ENCODE results near the gene CPNE5. TPM values are rescaled to one million over a fixed set of nuclear protein-coding genes. Genes with fewer than 3 reads are reported as not detected.

The CPNE5 gene
- total RNA-seq, 1 donor from 2014 or later: 0.54 TPM

DNA sequence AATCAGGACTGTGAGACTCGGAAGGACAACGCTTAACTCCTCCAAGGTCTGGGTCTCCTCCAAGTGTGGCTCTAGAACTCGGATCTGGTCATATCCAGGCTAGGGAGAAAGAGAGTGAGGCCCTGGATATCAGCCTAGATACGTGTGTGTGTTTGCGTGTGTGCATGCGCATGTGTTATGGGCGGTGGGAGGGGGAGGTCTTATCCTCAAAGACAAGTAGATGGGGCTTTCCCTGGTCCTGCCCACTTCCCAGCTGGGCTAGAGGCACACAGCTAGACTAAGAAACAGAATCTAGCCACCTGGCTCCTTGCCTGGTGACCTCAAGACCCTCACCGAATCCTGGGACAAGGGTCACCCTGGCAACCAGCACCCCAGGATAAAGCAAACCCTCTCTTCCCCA is 13.2 kb downstream of the CPNE5 start:
- Mint-ChIP-seq H3K4me1 (ENCODE audit: low read depth) (peaks cover 17% of the 10 kb centered on the region), H3K36me3 (ENCODE audit: low read depth) (no peaks in the 10 kb centered on the region), H3K9me3 (no peaks in the 10 kb centered on the region), H3K27ac (no peak overlapping the region), H3K27me3 (ENCODE audit: insufficient read depth) (peaks cover 8% of the 10 kb centered on the region), H3K4me3 (no peak overlapping the region)
- DNase-seq (ENCODE audit: low spot score): no peak
- intact Hi-C loops (cut with micrococcal nuclease): no loop called here

DNA sequence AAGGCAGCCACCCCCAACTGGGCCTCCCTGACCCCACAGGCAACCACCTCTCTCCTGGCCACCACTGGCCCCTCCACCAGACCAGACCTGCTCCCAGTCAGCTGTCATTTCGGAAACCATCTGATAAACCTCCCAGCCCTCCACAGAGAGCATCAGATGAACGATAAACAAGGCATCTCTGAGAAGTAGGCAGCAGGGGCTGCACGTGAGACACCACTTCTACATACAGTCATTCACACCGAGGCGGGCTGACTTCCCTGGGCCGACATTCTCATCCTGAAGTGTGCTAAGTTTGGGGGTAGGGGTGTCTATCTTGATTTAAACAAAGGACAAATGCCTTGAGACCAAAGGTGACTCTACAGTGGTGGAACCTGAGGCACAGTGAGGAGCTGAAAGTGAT is 13.8 kb downstream of the CPNE5 start:
- DNase-seq (ENCODE audit: low spot score): no peak
- Mint-ChIP-seq H3K4me1 (ENCODE audit: low read depth) (peaks cover 19% of the 10 kb centered on the region), H3K4me3 (no peak overlapping the region), H3K27ac (no peak overlapping the region), H3K36me3 (ENCODE audit: low read depth) (no peaks in the 10 kb centered on the region), H3K27me3 (ENCODE audit: insufficient read depth) (peaks cover 5% of the 10 kb centered on the region), H3K9me3 (no peaks in the 10 kb centered on the region)
- intact Hi-C loops (cut with micrococcal nuclease): no loop called here

DNA sequence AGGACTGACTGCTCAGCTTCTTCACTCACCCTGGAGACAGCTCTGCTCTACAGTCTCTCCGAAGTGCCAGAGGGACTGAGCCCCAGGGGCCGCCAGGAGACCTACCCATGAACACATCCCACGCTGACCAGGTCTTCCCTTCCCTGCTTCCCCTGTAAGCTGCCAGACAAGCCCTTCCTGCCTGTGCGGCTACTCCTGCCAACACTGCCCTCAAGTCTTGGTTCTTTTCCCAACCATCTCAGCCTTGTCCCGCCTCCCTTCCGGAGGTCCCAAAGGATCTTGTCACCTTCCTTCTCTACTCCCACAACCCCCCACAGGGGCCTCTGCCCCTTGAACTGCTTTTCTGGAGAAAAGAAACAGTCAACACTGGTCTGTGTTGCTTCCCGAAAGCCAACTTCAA is 15.0 kb downstream of the CPNE5 start:
- DNase-seq (ENCODE audit: low spot score): no peak
- H3K4me1 Mint-ChIP-seq (ENCODE audit: low read depth): peaks cover 19% of the 10 kb centered on the region
- peaks cover 5% of the 10 kb centered on the region for H3K27me3 Mint-ChIP-seq (ENCODE audit: insufficient read depth)
- no peaks in the 10 kb centered on the region for H3K36me3 Mint-ChIP-seq (ENCODE audit: low read depth)
- intact Hi-C loops (cut with micrococcal nuclease): no loop called here
- H3K9me3 Mint-ChIP-seq: no peaks in the 10 kb centered on the region
- no peak overlapping the region for H3K27ac Mint-ChIP-seq
- H3K4me3 Mint-ChIP-seq: no peak overlapping the region

DNA sequence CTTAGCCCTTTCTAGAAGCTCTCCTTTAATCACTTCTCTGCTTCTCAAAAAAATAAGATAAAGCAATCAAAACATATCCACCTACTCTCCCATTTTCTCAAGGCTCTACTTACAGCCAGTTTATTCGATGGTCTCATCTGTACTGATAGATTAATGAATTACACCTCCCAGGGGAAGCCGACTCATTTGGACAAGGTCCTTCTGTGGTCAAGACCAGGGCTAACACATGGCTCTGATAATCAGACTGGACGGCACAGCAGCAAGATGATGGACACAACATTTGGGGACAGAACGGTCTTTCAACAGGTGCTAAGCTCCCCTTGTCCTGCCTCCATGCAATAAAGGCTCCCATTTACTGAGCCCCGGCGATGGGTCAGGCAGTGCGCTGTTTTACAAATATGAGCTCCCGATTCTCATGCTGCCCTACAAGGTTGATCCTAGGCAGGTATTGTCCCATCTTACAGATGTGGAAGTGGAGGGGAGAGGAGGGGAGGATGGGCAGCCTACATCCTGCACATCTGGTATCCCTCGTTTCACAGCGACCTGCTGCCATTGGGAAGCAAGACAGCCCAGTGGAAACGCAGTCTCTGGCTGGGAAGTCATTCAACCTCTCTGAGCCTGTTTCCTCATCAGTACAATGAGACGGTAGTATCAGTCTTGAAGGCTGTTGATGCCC is 15.7 kb downstream of the CPNE5 start:
- Mint-ChIP-seq H3K4me1 (ENCODE audit: low read depth) (peaks cover 19% of the 10 kb centered on the region), H3K27me3 (ENCODE audit: insufficient read depth) (peaks cover 5% of the 10 kb centered on the region), H3K27ac (no peak overlapping the region), H3K36me3 (ENCODE audit: low read depth) (no peaks in the 10 kb centered on the region), H3K9me3 (no peaks in the 10 kb centered on the region), H3K4me3 (no peak overlapping the region)
- intact Hi-C loops (cut with micrococcal nuclease): no loop called here
- no peak for DNase-seq (ENCODE audit: low spot score)

DNA sequence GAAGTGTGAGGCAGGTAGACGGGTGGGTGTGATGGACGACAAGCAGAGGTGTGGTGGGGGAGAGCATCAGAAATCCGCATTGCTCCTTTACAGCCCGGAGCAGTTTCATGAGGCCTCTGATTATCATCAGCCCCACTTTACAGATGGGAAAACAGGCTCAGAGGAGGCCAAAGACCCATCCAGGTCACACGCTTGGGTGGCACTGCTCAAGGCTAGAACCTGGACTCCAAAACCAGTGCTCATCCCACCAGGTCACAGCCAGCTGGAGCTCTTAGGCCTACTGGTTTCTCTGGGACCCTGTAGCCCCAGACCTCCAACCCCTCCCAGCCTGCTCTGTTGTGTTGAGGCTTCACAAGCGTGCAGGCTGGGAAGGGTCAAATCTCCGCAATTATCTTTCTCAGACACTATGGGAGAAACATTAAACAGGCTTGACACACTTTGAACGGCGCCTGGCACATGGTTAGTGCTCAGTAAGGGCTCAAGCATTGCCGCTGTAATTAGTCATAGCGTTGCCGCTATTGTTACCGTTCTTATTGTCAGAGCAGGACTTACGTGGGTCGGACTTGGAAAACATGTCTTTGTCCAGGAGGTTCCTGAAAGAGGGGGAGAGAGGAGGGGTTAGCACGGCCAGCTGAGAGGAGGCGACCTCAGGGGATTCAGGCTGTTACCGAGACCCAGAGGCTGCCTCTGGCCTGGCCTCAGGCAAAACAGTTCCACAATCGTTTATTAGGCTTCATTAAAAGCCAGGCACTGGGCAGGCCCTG is 16.6 kb downstream of the CPNE5 start:
- peaks cover 17% of the 10 kb centered on the region for H3K4me1 Mint-ChIP-seq (ENCODE audit: low read depth)
- H3K36me3 Mint-ChIP-seq (ENCODE audit: low read depth): no peaks in the 10 kb centered on the region
- peaks cover 5% of the 10 kb centered on the region for H3K27me3 Mint-ChIP-seq (ENCODE audit: insufficient read depth)
- DNase-seq (ENCODE audit: low spot score): no peak
- no peak overlapping the region for H3K4me3 Mint-ChIP-seq
- intact Hi-C loops (cut with micrococcal nuclease): no loop called here
- no peaks in the 10 kb centered on the region for H3K9me3 Mint-ChIP-seq
- H3K27ac Mint-ChIP-seq: no peak overlapping the region

DNA sequence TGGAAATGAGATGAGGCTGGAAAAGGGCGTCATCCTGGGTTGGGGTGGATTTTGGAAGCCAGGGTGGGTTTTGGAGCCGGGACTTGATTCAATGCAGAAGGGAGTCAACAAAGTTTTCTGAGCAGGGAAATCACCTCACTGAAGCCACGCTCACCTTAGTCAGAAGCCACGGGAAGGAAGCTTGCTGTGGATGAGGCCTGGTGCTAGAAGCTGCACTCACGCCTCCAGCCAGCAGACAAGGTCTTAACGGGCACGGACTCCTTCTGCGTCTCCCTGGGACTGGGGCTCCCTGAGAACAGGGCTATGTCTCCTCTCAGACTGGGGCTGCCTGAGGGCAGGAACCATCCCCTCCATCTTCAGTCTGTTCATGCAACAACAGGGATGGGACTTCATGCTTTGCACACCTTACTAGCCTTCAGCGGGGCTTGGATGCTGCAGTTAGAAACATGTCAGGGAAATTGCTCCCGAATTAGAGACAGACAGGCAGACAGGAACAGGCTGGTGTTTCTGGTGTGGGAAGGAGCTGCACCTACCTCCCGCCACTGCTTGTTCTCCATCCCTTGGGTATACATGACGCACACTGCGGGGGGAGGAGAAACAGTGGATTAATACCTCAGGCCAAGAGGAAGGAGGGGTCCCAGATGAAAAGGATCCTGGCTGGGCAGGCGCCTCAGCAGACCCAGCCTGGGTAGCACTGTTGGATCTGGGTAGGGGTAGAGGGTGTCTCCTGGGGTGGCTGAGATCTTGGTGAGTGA is 17.5 kb downstream of the CPNE5 start:
- intact Hi-C loops (cut with micrococcal nuclease): no loop called here
- H3K27me3 Mint-ChIP-seq (ENCODE audit: insufficient read depth): peaks cover 5% of the 10 kb centered on the region
- no peak overlapping the region for H3K27ac Mint-ChIP-seq
- no peak for DNase-seq (ENCODE audit: low spot score)
- H3K4me3 Mint-ChIP-seq: no peak overlapping the region
- H3K9me3 Mint-ChIP-seq: no peaks in the 10 kb centered on the region
- peaks cover 11% of the 10 kb centered on the region for H3K4me1 Mint-ChIP-seq (ENCODE audit: low read depth)
- no peaks in the 10 kb centered on the region for H3K36me3 Mint-ChIP-seq (ENCODE audit: low read depth)

DNA sequence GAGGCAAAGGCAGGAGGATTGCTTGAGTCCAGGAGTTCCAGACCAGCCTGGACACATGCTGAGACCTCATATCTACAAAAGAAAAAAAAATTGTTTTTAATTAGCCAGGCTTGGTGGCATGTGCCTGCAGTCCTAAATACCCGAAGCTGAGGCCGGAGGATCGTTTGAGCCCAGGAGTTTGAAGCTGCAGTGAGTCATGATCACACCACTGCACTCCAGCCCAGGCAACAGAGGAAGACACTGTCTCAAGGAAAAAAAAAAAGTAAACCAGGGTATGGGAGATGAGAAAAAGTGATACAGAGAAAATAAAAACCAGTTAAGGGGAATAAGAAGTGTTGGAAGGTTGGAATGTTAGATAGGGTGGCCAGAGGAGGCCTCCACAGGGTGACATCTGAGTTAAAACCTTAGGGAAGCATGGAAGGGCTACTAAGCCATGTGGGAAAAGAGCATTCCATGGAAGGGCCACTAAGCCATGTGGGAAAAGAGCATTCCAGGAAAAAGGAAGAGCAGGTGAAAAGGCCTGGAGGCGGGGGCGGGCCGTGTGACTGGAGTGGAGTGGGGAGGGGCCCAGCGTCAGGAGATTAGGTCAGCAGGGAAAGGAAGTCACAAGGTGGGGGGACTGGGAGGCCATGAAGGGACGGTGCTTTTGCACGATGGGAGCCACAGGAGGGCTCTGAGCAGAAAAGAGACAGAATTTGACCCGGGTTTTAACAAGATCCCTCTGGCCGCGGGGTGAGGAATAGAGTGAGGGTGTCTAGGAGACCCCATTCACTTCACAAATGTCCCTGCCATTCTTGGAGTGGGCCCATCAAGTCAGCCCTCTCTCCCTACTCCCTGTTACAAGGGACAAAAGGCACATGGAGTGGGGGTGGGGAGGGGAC is 18.3 kb downstream of the CPNE5 start:
- Mint-ChIP-seq H3K4me1 (ENCODE audit: low read depth) (peaks cover 11% of the 10 kb centered on the region), H3K27me3 (ENCODE audit: insufficient read depth) (peaks cover 10% of the 10 kb centered on the region)

DNA sequence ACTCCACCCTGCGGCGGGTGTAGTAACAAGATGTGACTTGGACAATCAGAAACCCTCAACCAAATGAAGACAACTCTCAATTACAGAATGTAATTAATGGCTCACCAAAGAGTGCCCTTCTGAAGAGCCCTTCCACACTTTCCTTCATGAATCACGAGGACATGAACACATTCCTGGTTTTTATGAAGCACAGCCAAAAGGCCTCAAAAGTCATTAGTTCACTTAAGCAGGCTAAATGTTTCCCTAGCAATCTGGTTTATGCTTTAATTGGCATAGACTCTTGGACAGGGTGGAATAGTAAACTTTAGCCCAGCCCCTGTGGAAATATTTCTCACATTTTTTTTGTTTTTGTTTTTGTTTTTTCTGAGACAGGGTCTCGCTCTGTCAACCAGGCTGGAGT is 20.5 kb downstream of the CPNE5 start:
- H3K4me3 Mint-ChIP-seq: no peak overlapping the region
- intact Hi-C loops (cut with micrococcal nuclease): no loop called here
- no peak for DNase-seq (ENCODE audit: low spot score)
- no peaks in the 10 kb centered on the region for H3K9me3 Mint-ChIP-seq
- H3K27me3 Mint-ChIP-seq (ENCODE audit: insufficient read depth): peaks cover 18% of the 10 kb centered on the region
- peaks cover 11% of the 10 kb centered on the region for H3K4me1 Mint-ChIP-seq (ENCODE audit: low read depth)
- H3K36me3 Mint-ChIP-seq (ENCODE audit: low read depth): no peaks in the 10 kb centered on the region
- no peak overlapping the region for H3K27ac Mint-ChIP-seq

More for the DNA sequence above, 18.3 kb downstream of the CPNE5 start:
- Mint-ChIP-seq H3K36me3 (ENCODE audit: low read depth) (no peaks in the 10 kb centered on the region), H3K4me3 (no peak overlapping the region), H3K9me3 (no peaks in the 10 kb centered on the region), H3K27ac (no peak overlapping the region)
- no peak for DNase-seq (ENCODE audit: low spot score)
- intact Hi-C loops (cut with micrococcal nuclease): no loop called here

DNA sequence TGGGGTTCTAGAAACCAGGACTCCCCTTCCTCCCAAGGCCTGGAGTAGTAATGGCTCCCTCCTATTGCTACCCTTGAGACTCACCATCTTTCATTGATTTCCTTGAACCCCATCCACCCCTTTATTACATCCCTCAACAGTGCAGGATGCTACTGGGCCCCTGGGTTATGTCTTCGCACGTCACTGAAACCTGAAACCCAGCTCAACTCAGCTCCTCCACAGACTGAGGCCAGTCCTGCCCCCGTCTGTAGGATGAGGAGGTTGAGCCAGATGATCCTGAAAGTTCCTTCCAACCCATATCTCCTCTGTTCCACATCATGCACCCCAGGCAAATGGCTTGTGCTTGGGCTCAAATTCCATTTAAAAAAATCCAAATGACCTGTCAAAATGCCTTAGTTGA is 21.4 kb downstream of the CPNE5 start:
- intact Hi-C loops (cut with micrococcal nuclease): no loop called here
- H3K27ac Mint-ChIP-seq: no peak overlapping the region
- no peak for DNase-seq (ENCODE audit: low spot score)
- no peaks in the 10 kb centered on the region for H3K9me3 Mint-ChIP-seq
- H3K36me3 Mint-ChIP-seq (ENCODE audit: low read depth): no peaks in the 10 kb centered on the region
- H3K4me3 Mint-ChIP-seq: no peak overlapping the region
- H3K27me3 Mint-ChIP-seq (ENCODE audit: insufficient read depth): peaks cover 16% of the 10 kb centered on the region
- peaks cover 11% of the 10 kb centered on the region for H3K4me1 Mint-ChIP-seq (ENCODE audit: low read depth)

DNA sequence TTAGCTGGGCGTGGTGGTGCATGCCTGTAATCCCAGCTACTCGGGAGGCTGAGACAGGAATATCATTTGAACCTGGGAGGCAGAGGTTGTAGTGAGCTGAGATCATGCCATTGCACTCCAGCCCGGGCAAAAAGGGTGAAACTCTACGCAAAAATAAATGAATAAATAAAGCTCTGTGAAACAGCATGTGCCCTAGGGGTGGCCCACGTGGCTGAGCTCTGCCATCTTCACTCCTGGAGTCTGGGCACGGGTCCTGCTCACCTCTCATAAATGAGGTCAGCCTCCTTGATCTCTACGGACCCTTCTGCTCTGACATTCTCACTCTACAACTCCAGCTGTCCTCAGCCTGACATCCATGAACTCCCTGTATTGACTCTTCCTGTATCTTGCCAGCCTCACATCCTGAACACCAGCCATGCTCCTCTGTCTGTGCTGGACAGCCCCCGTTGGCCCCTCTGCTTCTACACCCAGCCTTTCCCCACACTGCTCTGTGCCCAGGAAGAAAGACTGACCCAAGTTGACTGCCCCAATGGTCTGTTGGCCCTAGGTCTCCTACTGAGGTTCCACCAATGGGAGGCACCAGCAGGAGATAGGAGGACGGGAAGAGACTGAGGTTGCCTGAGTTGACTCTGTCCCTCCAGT is 21.9 kb downstream of the CPNE5 start:
- Mint-ChIP-seq H3K4me3 (no peak overlapping the region), H3K4me1 (ENCODE audit: low read depth) (peaks cover 11% of the 10 kb centered on the region), H3K36me3 (ENCODE audit: low read depth) (no peaks in the 10 kb centered on the region), H3K27me3 (ENCODE audit: insufficient read depth) (peaks cover 16% of the 10 kb centered on the region), H3K27ac (no peak overlapping the region), H3K9me3 (no peaks in the 10 kb centered on the region)
- intact Hi-C loops (cut with micrococcal nuclease): no loop called here
- DNase-seq (ENCODE audit: low spot score): no peak

DNA sequence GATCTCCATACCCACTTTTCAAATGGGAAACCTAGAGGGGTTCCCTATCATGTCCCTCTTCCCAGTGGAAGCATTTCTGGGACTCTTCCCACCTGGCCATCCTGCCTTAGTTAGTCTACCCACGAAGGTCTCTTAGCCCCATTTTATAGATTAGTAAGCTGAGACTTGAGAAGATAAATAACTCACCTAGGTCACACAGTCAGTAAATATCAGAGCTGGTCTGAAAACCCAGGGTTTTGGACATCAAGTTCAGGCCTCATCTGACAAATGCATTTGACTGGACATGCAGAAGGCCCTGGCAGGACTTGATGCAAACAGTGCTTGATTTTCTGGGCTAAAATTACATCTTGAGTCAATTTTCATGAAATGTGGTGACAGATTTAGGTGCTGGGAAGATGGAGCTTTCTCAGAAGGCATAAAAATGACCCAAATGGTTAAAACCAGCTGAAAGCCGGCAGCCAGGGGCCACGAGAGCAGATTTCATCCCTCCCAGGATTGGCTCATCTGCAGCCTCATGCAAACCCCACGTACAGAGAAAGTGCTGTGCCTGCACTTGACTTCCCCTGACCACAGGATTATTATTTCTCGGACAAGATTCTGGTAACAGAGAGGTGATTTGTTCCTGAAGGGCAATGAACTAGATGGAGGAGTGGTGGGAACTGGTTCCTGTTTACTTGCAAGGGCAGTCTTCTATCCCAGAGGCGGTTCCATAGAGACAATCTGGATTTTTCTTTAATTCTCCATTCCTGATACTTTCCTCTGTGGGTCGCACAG is 23.1 kb downstream of the CPNE5 start:
- H3K9me3 Mint-ChIP-seq: no peaks in the 10 kb centered on the region
- peaks cover 17% of the 10 kb centered on the region for H3K27me3 Mint-ChIP-seq (ENCODE audit: insufficient read depth)
- intact Hi-C loops (cut with micrococcal nuclease): no loop called here
- no peak overlapping the region for H3K4me3 Mint-ChIP-seq
- peaks cover 3% of the 10 kb centered on the region for H3K4me1 Mint-ChIP-seq (ENCODE audit: low read depth)
- no peak overlapping the region for H3K27ac Mint-ChIP-seq
- DNase-seq (ENCODE audit: low spot score): no peak
- no peaks in the 10 kb centered on the region for H3K36me3 Mint-ChIP-seq (ENCODE audit: low read depth)
